Progenitor cell of endocrine pancreas (in vitro differentiated cells): ENCODE data around the gene ELAPOR2. TPM values are rescaled to one million over a fixed set of nuclear protein-coding genes. Genes with fewer than 3 reads are reported as not detected.

Experiments used
- DNase-seq: peaks from one replicate; pipeline ENCODE4 v3.0.0; 2021; ENCODE audit warnings: low spot score; ENCODE audit not compliant: unreplicated experiment
- H3K27ac Mint-ChIP-seq: 2 replicates; pipeline ENCODE4 v1.8.0; 2021; ENCODE audit warnings: mild to moderate bottlenecking, moderate library complexity, mixed read lengths
- H3K27me3 Mint-ChIP-seq: 2 replicates; pipeline ENCODE4 v1.8.0; 2021; ENCODE audit warnings: mixed read lengths
- H3K36me3 Mint-ChIP-seq: 2 replicates; pipeline ENCODE4 v1.8.0; 2022; ENCODE audit warnings: mixed read lengths; ENCODE audit not compliant: insufficient read depth
- H3K4me1 Mint-ChIP-seq: 2 replicates; pipeline ENCODE4 v1.8.0; 2021; ENCODE audit warnings: low read depth, mixed read lengths
- H3K4me3 Mint-ChIP-seq: 2 replicates; pipeline ENCODE4 v1.8.0; 2021; ENCODE audit warnings: low read depth, mild to moderate bottlenecking, moderate library complexity, mixed read lengths
- H3K9me3 Mint-ChIP-seq: 2 replicates; pipeline ENCODE4 v1.8.0; 2021; ENCODE audit warnings: low read depth, mixed read lengths
- total RNA-seq: library from RNA; stranded (reverse); gene quantifications from 2 replicates; pipeline ENCODE4 v1.2.1, GENCODE V29; 2021
- TF ChIP-seq, protein P1 (sequence below): fragments of 200-600 bp; sonication (generic); IDR thresholded peaks from one replicate; pipeline ENCODE4 v1.5.0; 2021; ENCODE audit warnings: antibody characterized with exemption, mild to moderate bottlenecking; ENCODE audit not compliant: unreplicated experiment

The ELAPOR2 gene
- total RNA-seq, 1 donor from 2014 or later: 62.8 TPM

DNA sequence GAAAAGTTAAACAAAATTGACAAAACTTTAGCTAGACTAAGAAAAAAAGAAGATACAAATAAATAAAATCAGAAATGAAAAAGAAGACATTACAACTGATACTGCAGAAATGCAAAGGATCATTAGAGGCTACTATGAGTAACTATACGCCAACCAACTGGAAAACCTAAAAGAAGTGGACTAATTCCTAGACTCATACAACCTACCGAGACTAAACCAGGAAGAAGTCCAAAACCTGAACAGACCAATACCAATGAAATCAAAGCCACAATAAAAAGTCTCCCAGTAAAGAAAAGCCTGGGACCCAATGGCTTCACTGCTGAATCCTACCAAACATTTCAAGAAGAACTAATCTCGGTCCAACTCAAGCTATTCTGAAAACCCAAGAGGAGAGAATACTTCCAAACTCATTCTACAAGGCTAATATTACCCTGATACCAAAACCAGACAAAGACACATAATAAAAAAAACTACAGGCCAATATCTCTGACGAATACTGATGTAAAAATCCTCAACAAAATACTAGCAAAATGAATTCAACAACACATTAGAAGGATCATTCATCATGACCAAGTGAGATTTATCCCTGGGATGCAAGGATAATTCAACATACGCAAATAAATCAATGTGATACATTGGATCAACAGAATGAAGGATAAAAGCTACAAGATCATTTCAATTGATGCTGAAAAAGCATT is 20.3 kb downstream of the ELAPOR2 start:
- Mint-ChIP-seq H3K36me3 (peaks cover 9% of the 10 kb centered on the region), H3K27me3 (no peaks in the 10 kb centered on the region), H3K9me3 (peaks cover 7% of the 10 kb centered on the region), H3K4me1 (peaks cover 20% of the 10 kb centered on the region), H3K4me3 (peak overlapping the region; percentile 83), H3K27ac (peak overlapping the region; percentile 100)
- TF ChIP-seq, protein P1, sequence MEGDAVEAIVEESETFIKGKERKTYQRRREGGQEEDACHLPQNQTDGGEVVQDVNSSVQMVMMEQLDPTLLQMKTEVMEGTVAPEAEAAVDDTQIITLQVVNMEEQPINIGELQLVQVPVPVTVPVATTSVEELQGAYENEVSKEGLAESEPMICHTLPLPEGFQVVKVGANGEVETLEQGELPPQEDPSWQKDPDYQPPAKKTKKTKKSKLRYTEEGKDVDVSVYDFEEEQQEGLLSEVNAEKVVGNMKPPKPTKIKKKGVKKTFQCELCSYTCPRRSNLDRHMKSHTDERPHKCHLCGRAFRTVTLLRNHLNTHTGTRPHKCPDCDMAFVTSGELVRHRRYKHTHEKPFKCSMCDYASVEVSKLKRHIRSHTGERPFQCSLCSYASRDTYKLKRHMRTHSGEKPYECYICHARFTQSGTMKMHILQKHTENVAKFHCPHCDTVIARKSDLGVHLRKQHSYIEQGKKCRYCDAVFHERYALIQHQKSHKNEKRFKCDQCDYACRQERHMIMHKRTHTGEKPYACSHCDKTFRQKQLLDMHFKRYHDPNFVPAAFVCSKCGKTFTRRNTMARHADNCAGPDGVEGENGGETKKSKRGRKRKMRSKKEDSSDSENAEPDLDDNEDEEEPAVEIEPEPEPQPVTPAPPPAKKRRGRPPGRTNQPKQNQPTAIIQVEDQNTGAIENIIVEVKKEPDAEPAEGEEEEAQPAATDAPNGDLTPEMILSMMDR: no peak
- no peak for DNase-seq

DNA sequence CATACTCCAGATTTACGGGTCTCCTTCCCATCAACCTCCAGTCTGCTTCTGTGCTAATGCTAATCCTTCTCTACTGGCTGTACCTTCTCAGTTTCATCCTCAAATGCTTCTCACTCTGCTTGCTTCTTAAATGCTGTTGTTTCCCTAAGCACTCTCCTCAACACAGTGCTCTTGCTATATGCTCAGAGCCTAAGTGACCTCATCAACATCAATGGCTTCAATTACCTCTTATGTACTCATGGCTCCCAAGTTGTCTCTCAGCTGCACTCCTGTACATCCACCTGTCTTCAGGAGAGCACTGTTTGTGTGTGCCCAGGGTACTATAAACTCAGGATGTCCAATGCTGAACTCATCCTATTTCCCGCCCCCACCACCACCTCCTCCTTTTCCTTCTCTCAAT is 22.5 kb downstream of the ELAPOR2 start:
- peaks cover 4% of the 10 kb centered on the region for H3K36me3 Mint-ChIP-seq
- DNase-seq: no peak
- peaks cover 30% of the 10 kb centered on the region for H3K4me1 Mint-ChIP-seq
- no peak overlapping the region for H3K4me3 Mint-ChIP-seq
- peak overlapping the region; percentile 23 for H3K27ac Mint-ChIP-seq
- H3K9me3 Mint-ChIP-seq: peaks cover 3% of the 10 kb centered on the region
- TF ChIP-seq, protein P1: no peak
- no peaks in the 10 kb centered on the region for H3K27me3 Mint-ChIP-seq

DNA sequence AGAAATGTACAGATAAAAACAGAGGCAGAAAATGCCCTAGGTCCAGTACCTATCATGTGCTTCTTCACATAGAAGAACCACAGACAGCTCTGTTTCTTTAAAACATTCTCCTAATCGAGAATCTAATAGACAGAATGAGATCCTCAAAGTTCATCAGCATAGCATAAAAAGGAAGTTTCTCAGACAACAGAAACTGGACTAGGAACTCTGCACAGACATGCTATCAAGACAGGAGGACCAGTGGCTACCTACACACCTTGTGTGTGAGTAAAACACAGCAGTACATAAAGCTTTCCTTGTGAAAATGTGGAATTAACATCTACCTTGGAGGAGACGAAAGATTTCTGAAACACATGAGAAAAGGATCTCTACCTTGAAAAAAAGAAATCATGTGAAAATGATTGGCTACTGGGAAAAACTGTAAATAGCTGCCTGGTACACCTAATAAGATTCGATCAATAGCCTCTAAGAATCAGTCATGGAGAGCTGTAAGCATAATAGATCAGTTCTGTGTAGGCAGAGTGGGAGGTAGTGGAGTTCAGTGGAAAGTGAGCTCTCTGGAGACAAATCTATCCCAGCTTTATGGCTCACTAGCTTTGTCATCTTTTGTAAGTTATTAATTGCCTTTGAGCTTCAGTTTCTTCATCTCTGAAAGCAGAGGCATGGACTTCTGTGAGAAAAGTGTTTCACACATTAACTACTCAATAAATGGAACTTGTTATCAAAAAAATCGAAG is 26.7 kb downstream of the ELAPOR2 start:
- peaks cover 7% of the 10 kb centered on the region for H3K9me3 Mint-ChIP-seq
- TF ChIP-seq, protein P1: no peak
- H3K27me3 Mint-ChIP-seq: no peaks in the 10 kb centered on the region
- H3K36me3 Mint-ChIP-seq: peaks cover 4% of the 10 kb centered on the region
- no peak for DNase-seq
- no peak overlapping the region for H3K4me3 Mint-ChIP-seq
- H3K27ac Mint-ChIP-seq: no peak overlapping the region
- H3K4me1 Mint-ChIP-seq: peaks cover 27% of the 10 kb centered on the region

DNA sequence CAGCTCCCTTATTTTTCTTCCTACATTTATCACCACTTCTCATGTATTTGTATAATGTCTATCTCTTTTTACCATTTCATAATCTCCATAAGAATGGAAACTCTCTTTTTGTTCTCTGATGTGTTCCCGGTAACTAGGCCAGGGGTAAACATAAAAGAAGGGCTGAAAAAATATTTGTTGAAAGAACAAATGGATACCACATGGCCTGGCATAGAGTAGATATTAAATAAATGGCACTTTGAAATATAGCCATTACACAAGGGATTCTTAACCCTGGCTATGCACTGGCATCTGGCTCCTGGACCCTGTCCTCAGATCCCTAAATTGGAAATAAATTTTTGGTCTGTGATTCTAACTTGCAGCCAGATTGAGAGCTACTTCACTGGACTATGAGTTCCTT is 30.4 kb downstream of the ELAPOR2 start:
- H3K36me3 Mint-ChIP-seq: peaks cover 4% of the 10 kb centered on the region
- no peak for DNase-seq
- peaks cover 13% of the 10 kb centered on the region for H3K4me1 Mint-ChIP-seq
- H3K4me3 Mint-ChIP-seq: no peak overlapping the region
- no peak overlapping the region for H3K27ac Mint-ChIP-seq
- TF ChIP-seq, protein P1: no peak
- no peaks in the 10 kb centered on the region for H3K27me3 Mint-ChIP-seq
- H3K9me3 Mint-ChIP-seq: peaks cover 4% of the 10 kb centered on the region

DNA sequence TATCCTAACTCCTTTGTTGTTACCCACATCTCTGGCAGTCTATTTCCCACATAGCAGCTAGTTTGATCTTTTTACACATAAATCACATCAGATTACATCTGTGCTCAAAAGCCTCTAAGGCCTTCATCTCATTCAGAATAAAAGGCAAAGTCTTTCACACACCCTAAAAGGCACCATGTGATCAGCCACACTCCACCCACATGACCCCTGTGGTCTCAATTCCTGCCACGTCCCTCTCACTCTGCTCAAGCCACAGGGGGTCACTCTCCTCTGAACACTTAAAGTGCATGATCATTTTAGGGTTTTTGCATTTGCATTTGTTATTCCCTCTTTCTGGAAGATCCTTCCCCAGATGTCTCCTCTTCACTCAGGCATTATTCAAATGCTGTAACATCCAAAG is 30.8 kb downstream of the ELAPOR2 start:
- H3K27ac Mint-ChIP-seq: no peak overlapping the region
- peaks cover 12% of the 10 kb centered on the region for H3K4me1 Mint-ChIP-seq
- H3K9me3 Mint-ChIP-seq: peaks cover 6% of the 10 kb centered on the region
- DNase-seq: no peak
- no peak overlapping the region for H3K4me3 Mint-ChIP-seq
- H3K27me3 Mint-ChIP-seq: no peaks in the 10 kb centered on the region
- H3K36me3 Mint-ChIP-seq: peaks cover 8% of the 10 kb centered on the region
- TF ChIP-seq, protein P1: no peak
